LoVo (cell line): ENCODE measurements around the gene MAMDC2.

Experiments
- DNase-seq: peaks from one replicate; pipeline ENCODE4 v3.0.0-alpha.2; 2016; ENCODE audit warnings: low spot score

Gene MAMDC2

GRCh38 chr9:70065572-70065971, 21.9 kb downstream of the MAMDC2 start:
- no peak for DNase-seq

GRCh38 chr9:70066418-70066817, 22.8 kb downstream of the MAMDC2 start:
- DNase-seq = no peak

DNA sequence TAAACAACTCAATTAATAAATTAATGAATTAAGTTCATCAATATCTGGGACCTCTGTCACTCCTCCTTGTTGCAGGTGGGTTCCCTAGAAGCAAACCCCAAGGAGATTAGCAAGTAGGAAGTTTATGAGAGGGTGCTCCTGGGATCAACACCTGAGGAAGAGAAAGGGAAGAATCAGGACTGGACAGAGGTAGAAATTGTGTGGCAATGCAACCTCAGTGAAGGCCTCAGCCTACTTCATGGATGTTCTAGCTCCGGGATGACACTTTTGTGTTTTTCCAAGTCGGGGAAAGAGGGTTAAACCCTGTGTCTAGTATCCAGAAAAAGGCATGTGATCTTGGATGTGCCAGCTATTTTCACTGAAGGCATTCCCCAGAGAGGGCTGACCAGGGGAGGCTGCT, 23.2 kb downstream of the MAMDC2 start:
- no peak for DNase-seq

DNA sequence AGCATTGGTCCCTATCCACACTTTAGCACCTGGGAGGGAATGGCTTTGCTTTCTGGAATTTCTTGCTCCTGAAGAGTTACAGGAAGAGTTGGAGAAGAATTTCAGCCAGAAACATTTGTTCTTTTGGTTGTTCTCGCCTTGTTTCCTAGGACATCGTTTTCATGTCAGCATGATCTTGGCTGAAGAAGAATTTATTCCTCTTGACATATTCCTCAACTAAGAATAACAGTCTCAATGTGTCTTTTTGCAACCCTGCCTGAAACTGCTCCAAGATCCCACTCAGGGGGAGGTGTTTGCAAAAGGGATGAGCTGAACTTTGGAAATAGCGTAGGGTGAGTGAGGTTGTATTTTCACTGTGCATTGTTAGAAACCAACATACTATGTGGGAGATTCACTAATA, 26.1 kb downstream of the MAMDC2 start:
- DNase-seq = no peak

DNA sequence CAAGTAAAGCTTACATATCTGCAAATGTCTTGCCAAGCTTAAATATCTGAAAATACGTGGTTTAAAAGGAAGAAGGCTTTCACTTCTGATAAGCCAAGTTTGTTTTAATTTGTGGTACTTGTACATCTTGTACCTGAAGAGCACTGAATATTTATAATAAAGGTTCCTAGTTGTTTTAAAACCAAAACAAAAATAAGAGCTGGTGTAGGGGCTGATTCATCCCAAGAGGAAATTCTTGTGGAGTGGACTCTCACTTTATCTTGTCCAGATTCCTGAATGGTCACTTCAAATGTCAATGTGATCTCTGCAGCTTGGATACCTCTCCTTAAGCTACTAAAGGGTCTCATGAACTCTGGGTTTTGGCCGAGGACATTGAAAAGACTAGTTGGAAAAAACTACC, 29.5 kb downstream of the MAMDC2 start:
- DNase-seq = no peak

DNA sequence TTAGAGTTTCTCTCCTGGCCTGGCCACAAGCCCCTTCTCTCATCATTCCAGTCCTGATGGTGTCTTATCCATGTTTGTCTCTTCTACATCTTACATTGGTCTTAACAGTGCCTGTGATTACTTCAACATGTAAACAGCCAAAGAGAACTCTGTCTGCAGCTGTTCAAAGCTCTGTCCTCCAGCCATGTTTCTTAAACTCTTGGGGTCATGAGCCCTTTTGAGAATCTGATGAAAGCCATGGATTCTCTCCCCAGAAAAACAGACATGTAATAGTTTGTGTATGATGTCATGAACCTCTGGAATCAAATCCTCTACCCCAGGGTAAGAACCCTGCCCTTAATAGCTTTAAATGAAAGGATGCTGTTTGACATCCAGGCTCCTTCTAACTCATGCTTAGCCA, 30.1 kb downstream of the MAMDC2 start:
- no peak for DNase-seq

GRCh38 chr9:70076678-70077077, 33.0 kb downstream of the MAMDC2 start:
- DNase-seq = no peak

- DNase-seq = no peak
Observed at GRCh38 chr9:70079417-70080037, 35.9 kb downstream of the MAMDC2 start.

GRCh38 chr9:70080481-70081119, 37.0 kb downstream of the MAMDC2 start:
- DNase-seq = no peak

- DNase-seq = no peak
Observed at GRCh38 chr9:70081120-70081495, 37.5 kb downstream of the MAMDC2 start.

DNA sequence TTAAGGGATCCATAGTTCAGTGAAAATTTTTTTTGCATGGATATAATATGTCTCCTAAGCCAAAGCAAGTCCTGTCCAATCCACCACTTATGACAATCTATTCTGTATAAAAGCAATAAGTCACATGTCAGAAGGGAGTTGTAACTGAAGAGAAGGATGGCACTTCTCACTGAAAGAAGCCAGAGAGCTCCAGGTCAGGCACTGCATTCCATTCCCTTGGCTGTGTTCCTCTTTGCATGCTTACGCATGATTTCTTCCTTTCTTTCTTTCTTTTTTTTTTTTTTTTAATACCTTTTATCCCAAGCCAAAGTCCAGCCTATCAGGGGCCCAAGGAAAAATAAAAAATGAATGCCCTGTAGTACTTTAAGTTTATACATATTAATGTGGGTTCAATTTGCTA, 39.8 kb downstream of the MAMDC2 start:
- no peak for DNase-seq

DNA sequence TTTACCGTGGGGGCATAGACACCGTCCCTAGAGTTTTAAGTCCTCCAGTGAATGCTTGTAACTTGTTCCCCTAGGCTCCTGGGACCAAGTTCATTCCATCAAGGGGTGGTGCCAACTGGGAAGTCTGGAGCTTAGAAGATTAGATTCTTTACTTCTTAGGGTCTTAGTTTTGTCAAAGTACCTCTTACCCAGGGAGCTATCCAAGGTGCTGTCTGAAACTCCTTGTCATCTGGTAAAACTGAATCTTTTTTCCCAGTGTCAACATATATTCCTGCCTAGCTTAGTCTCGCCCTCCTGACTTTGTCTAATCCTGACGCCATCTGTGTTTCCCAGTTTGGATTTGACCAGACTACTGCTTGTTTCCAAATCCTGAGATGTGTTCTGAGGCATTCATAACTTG, 41.6 kb downstream of the MAMDC2 start:
- peak; percentile 6 for DNase-seq

- DNase-seq = no peak
Observed at GRCh38 chr9:70091103-70091502, 47.5 kb downstream of the MAMDC2 start.

- DNase-seq = no peak
Observed at GRCh38 chr9:70091572-70091971, 47.9 kb downstream of the MAMDC2 start.

DNA sequence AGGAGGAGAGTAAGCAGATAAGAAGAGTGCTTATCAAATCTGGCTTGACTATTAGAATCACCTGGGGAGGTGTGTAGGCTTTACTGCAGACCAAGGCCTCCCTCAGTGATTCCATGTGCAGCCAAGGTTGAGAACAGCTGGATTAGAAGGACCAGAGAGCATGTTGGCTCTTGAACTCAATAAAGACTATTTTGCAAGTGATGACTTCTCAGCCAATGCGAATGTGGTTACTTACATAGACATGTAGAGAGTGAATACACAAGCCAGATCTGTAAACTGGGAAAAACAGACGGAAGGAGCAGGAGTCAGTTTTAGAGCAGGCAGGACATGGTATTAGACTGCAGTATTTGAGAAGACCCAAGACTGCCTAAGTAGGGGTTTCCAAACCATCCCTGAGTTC, 48.5 kb downstream of the MAMDC2 start:
- DNase-seq = no peak

- DNase-seq = no peak
Observed at GRCh38 chr9:70093095-70093494, 49.4 kb downstream of the MAMDC2 start.

GRCh38 chr9:70093944-70094343, 50.3 kb downstream of the MAMDC2 start:
- DNase-seq = no peak

GRCh38 chr9:70094747-70095146, 51.1 kb downstream of the MAMDC2 start:
- DNase-seq = no peak

- no peak for DNase-seq
Observed at GRCh38 chr9:70097187-70097586, 53.5 kb downstream of the MAMDC2 start.

- no peak for DNase-seq
Observed at GRCh38 chr9:70100362-70100761, 56.7 kb downstream of the MAMDC2 start.

DNA sequence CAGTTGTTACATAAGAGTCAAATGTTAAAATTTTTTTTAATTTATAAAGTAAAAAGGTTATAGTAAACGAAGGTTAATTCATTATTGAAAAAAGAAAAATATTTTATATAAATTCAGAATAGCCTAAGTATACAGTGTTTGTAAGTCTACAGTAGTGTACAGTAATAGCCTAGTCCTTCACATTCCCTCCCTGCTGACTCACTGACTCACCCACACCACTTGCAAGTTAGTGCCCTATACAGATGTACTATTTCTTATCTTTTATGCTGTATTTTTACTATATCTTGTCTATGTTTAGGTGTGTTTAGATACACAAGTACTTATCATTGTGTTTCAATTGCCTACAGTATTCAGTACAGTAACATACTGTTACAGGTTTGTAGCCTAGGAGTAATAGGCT, 57.6 kb downstream of the MAMDC2 start:
- DNase-seq = no peak

- DNase-seq = no peak
Observed at GRCh38 chr9:70105147-70105546, 61.5 kb downstream of the MAMDC2 start.

- DNase-seq = no peak
Observed at GRCh38 chr9:70106571-70106970, 62.9 kb downstream of the MAMDC2 start.

DNA sequence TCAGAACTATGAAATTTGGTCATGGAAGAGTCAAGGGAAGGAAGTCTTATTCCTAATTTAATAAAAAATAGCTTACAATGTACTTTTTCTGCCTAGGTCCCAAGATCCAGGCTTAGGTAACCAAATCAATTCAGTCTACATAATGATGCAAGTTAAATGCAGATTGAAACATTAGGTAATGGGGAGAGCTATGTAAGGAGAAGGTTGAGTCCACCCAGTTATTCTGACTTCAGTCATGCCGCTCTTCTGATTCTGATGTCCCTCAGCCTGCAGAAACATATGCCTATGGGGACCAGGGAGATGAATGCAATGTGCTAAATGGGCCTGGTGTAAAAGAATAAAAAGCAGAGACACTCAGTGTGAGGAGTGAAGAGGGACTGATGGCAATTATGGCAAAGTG, 63.9 kb downstream of the MAMDC2 start:
- DNase-seq = no peak
